BJ (cell line): ENCODE measurements around the gene PUSL1. TPM values are rescaled to one million over a fixed set of nuclear protein-coding genes. Genes with fewer than 3 reads are reported as not detected.

Source experiments
- CTCF ChIA-PET: fragments of 350-600 bp; formaldehyde crosslinking; extraction: SDS; loops from one replicate; lab custom pipeline; 2021; ENCODE audit warnings: antibody characterized with exemption, inconsistent platforms; lab: Yijun Ruan, JAX
- POLR2A ChIA-PET: fragments of 300-600 bp; sonication (Branson Sonifier 250); formaldehyde crosslinking; extraction: SDS; loops from one replicate; lab custom pipeline; 2021; ENCODE audit warnings: antibody characterized with exemption; lab: Charles Lee
- DNase-seq: peaks from one replicate; pipeline ENCODE4 v3.0.0-alpha.2; 2011; ENCODE audit warnings: low read depth
- H3K27me3 ChIP-seq: 2 replicates; pipeline ENCODE4 v1.6.0; 2011; ENCODE audit warnings: low read length; ENCODE audit not compliant: control insufficient read depth, insufficient read depth
- H3K36me3 ChIP-seq: 2 replicates; pipeline ENCODE4 v1.5.1; 2011; ENCODE audit warnings: low read length; ENCODE audit not compliant: control insufficient read depth, insufficient read depth
- H3K4me3 ChIP-seq: 2 replicates; pipeline ENCODE4 v1.5.1; 2011; ENCODE audit warnings: low read depth, mild to moderate bottlenecking, control low read depth, low read length
- CTCF ChIP-seq: IDR thresholded peaks from 2 replicates; pipeline ENCODE4 v1.5.1; 2011; ENCODE audit warnings: low read depth, mild to moderate bottlenecking, control low read depth, inconsistent platforms, low read length, moderate library complexity; ENCODE audit not compliant: insufficient read depth
- polyA plus RNA-seq: library from polyadenylated mRNA; depleted of rRNA; stranded (reverse); fragments of >200 nt; gene quantifications from 2 replicates; pipeline ENCODE4 v1.2.3, GENCODE V29; 2011

The PUSL1 gene
- polyA plus RNA-seq, 1 experiment, result 18.2 TPM

GRCh38 chr1:1294250-1294890 lies 14.0 kb upstream of the PUSL1 start:
- peaks cover 18% of the 10 kb centered on the region for H3K36me3 ChIP-seq
- no peak for TF ChIP-seq CTCF
- DNase-seq, result no peak
- H3K4me3 ChIP-seq, result no peak overlapping the region
- CTCF ChIA-PET, result no interaction called here
- POLR2A ChIA-PET, result no interaction called here
- H3K27me3 ChIP-seq, result no peaks in the 10 kb centered on the region

DNA sequence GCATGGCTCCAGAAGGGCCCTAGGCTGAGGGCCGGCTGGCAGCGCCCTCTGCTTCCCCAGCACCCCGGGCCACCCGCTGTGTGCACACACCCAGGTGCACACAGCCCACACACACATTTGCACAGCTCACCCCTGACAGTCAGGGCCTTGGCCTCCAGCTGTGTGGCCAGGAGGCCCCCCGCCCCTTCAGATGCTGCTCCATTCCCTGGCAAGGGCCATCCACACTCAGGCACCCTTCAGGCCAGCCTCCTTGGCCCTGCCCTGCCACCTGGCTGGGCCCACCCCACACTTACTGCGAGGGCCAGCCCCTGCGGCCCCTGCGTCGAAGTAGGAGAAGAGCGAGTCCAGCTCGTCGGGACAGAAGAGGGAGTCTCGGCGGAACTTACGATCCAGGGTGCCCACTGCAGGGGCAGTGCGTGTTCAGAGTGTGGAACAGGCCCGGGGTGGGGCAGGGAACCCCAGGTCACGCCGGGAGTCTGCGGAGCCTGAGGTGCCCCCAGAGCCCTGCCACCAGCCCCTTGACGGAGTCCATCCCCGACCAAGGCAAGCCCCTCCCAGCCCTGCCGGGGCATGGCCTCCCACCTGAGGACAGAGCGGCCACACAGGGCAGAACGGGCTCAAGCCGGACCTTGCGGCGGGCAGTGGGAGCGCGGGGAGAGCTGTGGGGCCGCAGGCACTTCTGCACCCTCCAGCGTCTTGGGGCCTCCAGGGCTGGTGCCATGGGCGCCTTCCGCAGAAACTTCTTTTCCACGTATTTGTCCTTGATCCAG lies 13.1 kb upstream of the PUSL1 start:
- H3K36me3 ChIP-seq, result peaks cover 20% of the 10 kb centered on the region
- no peak overlapping the region for H3K4me3 ChIP-seq
- TF ChIP-seq CTCF, result no peak
- ChIA-PET POLR2A (no interaction called here), CTCF (interaction anchor here (0.7 to 1.5 kb wide), 3 partner anchors 12 to 173 kb away, joined by 3 to 4 read pairs (median 3); no protein-coding TSS in a partner anchor)
- DNase-seq, result no peak
- H3K27me3 ChIP-seq, result no peaks in the 10 kb centered on the region

- no peak for DNase-seq
- ChIA-PET POLR2A (no interaction called here), CTCF (interaction anchor here (0.7 to 1.5 kb wide), 3 partner anchors 13 to 174 kb away, joined by 3 to 4 read pairs (median 3); no protein-coding TSS in a partner anchor)
- no peak overlapping the region for H3K4me3 ChIP-seq
- TF ChIP-seq CTCF, result no peak
- H3K27me3 ChIP-seq, result no peaks in the 10 kb centered on the region
- peaks cover 20% of the 10 kb centered on the region for H3K36me3 ChIP-seq
Measured at GRCh38 chr1:1296070-1297061, 12.0 kb upstream of the PUSL1 start.

DNA sequence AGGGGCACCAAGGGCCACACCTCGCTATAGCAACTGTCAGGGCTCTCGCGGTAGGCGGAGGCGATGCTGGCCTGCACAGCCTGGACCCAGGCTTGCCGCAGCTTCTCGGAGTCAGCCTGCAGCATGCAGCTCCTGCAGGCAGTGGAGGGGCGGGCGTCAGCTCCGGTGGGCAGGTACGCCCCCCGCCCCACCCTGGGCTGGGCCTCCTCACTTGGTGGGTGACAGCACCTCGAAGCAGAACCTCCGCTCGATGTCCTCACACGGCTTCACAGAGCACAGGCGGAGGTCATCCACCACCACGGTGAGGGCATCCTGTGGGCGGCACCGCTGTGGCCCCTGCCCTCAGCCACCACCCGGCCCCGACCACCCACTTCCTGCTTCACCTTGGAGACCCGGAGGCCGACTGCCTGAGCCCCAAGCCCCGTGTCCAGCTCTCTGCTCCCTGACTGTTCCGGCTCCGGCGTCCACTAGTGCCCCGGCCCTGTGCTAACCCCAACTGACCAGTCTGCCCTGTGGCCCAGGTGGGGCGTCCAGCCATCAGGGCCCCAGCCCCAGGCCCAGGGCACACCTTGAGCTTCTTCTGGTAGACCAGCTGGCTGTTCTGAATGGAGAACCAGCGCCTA lies 10.5 kb upstream of the PUSL1 start:
- ChIA-PET POLR2A (no interaction called here), CTCF (no interaction called here)
- no peak for TF ChIP-seq CTCF

More for the DNA sequence above, 10.5 kb upstream of the PUSL1 start:
- Histone ChIP-seq H3K27me3 (no peaks in the 10 kb centered on the region), H3K4me3 (no peak overlapping the region), H3K36me3 (peaks cover 19% of the 10 kb centered on the region)
- DNase-seq, result no peak
